Measurements from ENCODE around the gene ADAM12. TPM values are rescaled to one million over a fixed set of nuclear protein-coding genes. Genes with fewer than 3 reads are reported as not detected.

The ADAM12 gene
- total RNA-seq, 2 donors from 2014 or later = 0.46 TPM; not detected in 1

GRCh38 chr10:126243971-126244370 lies 144.3 kb downstream of the ADAM12 start:
- no peak overlapping the region for H3K4me3 ChIP-seq (ENCODE audit: low read length)
- H3K36me3 Mint-ChIP-seq (ENCODE audit: low read depth) = no peaks in the 10 kb centered on the region
- no peak overlapping the region for H3K27ac Mint-ChIP-seq
- H3K9me3 ChIP-seq (ENCODE audit: control insufficient read depth, low read length) = no peaks in the 10 kb centered on the region
- 89 to 92% methylated on average over 5 of the region's 5 CpGs for WGBS, 2 experiments (ENCODE audit: insufficient coverage in 1 of 2, insufficient read length in 1 of 2)
- H3K36me3 ChIP-seq (ENCODE audit: control insufficient read depth, insufficient read depth, low read length) = no peaks in the 10 kb centered on the region
- no peaks in the 10 kb centered on the region for H3K4me1 Mint-ChIP-seq
- H3K4me1 ChIP-seq (ENCODE audit: control insufficient read depth, insufficient read depth, low read length) = no peaks in the 10 kb centered on the region
- H3K9me3 Mint-ChIP-seq = no peaks in the 10 kb centered on the region
- no peak for DNase-seq
- H3K27ac ChIP-seq (ENCODE audit: low read depth, low read length) = no peak overlapping the region
- H3K27me3 Mint-ChIP-seq (ENCODE audit: insufficient read depth) = no peaks in the 10 kb centered on the region
- no peaks in the 10 kb centered on the region for H3K27me3 ChIP-seq (ENCODE audit: control insufficient read depth, insufficient read depth, low read length, poor library complexity, severe bottlenecking)
- H3K9ac ChIP-seq (ENCODE audit: extremely low read depth, low read length, poor library complexity, severe bottlenecking) = no peak overlapping the region
- no peak for TF ChIP-seq CTCF (conservative IDR thresholded peaks at IDR 0.05)
- H3K4me3 Mint-ChIP-seq = no peak overlapping the region

- H3K36me3 Mint-ChIP-seq (ENCODE audit: low read depth) = no peaks in the 10 kb centered on the region
- no peaks in the 10 kb centered on the region for H3K4me1 Mint-ChIP-seq
- H3K27me3 Mint-ChIP-seq (ENCODE audit: insufficient read depth) = no peaks in the 10 kb centered on the region
- Histone ChIP-seq H3K4me3 (ENCODE audit: low read length) (no peak overlapping the region), H3K4me1 (ENCODE audit: control insufficient read depth, insufficient read depth, low read length) (no peaks in the 10 kb centered on the region), H3K27ac (ENCODE audit: low read depth, low read length) (no peak overlapping the region), H3K27me3 (ENCODE audit: control insufficient read depth, insufficient read depth, low read length, poor library complexity, severe bottlenecking) (no peaks in the 10 kb centered on the region), H3K9me3 (ENCODE audit: control insufficient read depth, low read length) (no peaks in the 10 kb centered on the region), H3K36me3 (ENCODE audit: control insufficient read depth, insufficient read depth, low read length) (no peaks in the 10 kb centered on the region), H3K9ac (ENCODE audit: extremely low read depth, low read length, poor library complexity, severe bottlenecking) (no peak overlapping the region)
- H3K9me3 Mint-ChIP-seq = no peaks in the 10 kb centered on the region
- TF ChIP-seq CTCF (conservative IDR thresholded peaks at IDR 0.05) = no peak
- H3K4me3 Mint-ChIP-seq = no peak overlapping the region
- H3K27ac Mint-ChIP-seq = no peak overlapping the region
- DNase-seq = no peak
Observed at GRCh38 chr10:126243306-126243705, 145.0 kb downstream of the ADAM12 start.

- Mint-ChIP-seq H3K27ac (no peak overlapping the region), H3K27me3 (ENCODE audit: insufficient read depth) (no peaks in the 10 kb centered on the region), H3K4me3 (no peak overlapping the region), H3K36me3 (ENCODE audit: low read depth) (no peaks in the 10 kb centered on the region), H3K4me1 (no peaks in the 10 kb centered on the region), H3K9me3 (no peaks in the 10 kb centered on the region)
- Histone ChIP-seq H3K27ac (ENCODE audit: low read depth, low read length) (peak overlapping the region; percentile 66), H3K27me3 (ENCODE audit: control insufficient read depth, insufficient read depth, low read length, poor library complexity, severe bottlenecking) (no peaks in the 10 kb centered on the region), H3K36me3 (ENCODE audit: control insufficient read depth, insufficient read depth, low read length) (no peaks in the 10 kb centered on the region), H3K4me3 (ENCODE audit: low read length) (no peak overlapping the region), H3K9me3 (ENCODE audit: control insufficient read depth, low read length) (no peaks in the 10 kb centered on the region), H3K4me1 (ENCODE audit: control insufficient read depth, insufficient read depth, low read length) (no peaks in the 10 kb centered on the region), H3K9ac (ENCODE audit: extremely low read depth, low read length, poor library complexity, severe bottlenecking) (no peak overlapping the region)
- no peak for TF ChIP-seq CTCF (conservative IDR thresholded peaks at IDR 0.05)
- DNase-seq = no peak
- WGBS, 2 experiments (ENCODE audit: insufficient coverage in 1 of 2, insufficient read length in 1 of 2) = 93 to 94% methylated on average over 7 to 13 of the region's 13 CpGs
Observed at GRCh38 chr10:126242397-126243260, 145.6 kb downstream of the ADAM12 start.

All from endodermal cell (in vitro differentiated cells).